ENCODE data around the gene RNF217.

DNA sequence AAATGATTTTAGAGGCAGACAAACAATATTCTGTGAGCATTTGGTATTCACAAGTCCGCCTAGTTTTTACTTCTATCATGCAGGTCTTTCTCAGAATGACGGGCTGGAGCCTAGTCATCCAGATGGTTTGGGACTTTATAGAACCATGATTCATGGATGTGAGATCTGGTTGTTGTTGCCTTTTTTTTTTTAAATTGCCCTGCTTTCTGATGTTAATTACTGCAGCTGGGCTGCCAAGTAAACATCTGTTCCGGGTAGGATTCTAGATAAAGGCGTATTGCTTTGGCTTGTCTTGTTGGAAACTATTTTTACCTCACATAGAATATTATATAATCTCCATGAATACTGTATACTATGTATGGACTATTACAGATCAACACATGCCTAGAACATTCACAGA lies 58.1 kb downstream of the RNF217 start:
- TF ChIP-seq, protein P1, sequence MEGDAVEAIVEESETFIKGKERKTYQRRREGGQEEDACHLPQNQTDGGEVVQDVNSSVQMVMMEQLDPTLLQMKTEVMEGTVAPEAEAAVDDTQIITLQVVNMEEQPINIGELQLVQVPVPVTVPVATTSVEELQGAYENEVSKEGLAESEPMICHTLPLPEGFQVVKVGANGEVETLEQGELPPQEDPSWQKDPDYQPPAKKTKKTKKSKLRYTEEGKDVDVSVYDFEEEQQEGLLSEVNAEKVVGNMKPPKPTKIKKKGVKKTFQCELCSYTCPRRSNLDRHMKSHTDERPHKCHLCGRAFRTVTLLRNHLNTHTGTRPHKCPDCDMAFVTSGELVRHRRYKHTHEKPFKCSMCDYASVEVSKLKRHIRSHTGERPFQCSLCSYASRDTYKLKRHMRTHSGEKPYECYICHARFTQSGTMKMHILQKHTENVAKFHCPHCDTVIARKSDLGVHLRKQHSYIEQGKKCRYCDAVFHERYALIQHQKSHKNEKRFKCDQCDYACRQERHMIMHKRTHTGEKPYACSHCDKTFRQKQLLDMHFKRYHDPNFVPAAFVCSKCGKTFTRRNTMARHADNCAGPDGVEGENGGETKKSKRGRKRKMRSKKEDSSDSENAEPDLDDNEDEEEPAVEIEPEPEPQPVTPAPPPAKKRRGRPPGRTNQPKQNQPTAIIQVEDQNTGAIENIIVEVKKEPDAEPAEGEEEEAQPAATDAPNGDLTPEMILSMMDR (conservative IDR thresholded peaks at IDR 0.05; ENCODE audit: low read length) = no peak
- no peak for TF ChIP-seq EZH2phosphoT487 (IDR thresholded peaks at IDR 0.05; ENCODE audit: borderline replicate concordance)

Measured in Loucy (cell line).